Testis (tissue), 3 donors: ENCODE data around the gene TMEM19. TPM values are rescaled to one million over a fixed set of nuclear protein-coding genes. Genes with fewer than 3 reads are reported as not detected.

Experiments used
- DNase-seq: peaks from one replicate; pipeline ENCODE4 v3.0.0-alpha.2; 2019
- H3K27ac ChIP-seq, 2 donors: fragments of 200-600 bp; sonication (generic); one replicate each; pipeline ENCODE4 v1.5.1; 2019
- H3K27me3 ChIP-seq: fragments of 200-600 bp; sonication (generic); one replicate; pipeline ENCODE4 v1.5.1; 2019
- H3K36me3 ChIP-seq: fragments of 200-600 bp; sonication (generic); one replicate; pipeline ENCODE4 v1.5.1; 2017; ENCODE audit warnings: low read depth; ENCODE audit errors: missing control alignments
- H3K4me1 ChIP-seq: fragments of 200-600 bp; sonication (generic); one replicate; pipeline ENCODE4 v1.5.1; 2019
- H3K4me3 ChIP-seq, 2 donors: fragments of 200-600 bp; sonication (generic); one replicate each; pipeline ENCODE4 v1.5.1; 2017 to 2019
- H3K9me3 ChIP-seq: fragments of 200-600 bp; sonication (generic); one replicate; pipeline ENCODE4 v1.5.1; 2017
- CTCF ChIP-seq, 3 experiments: fragments of 450-650 bp in 2 of 3; fragments of 200-600 bp in 1 of 3; sonication (generic) in 1 of 3; IDR thresholded peaks; one replicate each; pipeline ENCODE4 v1.5.1; 2016 to 2019; ENCODE audit warnings: antibody characterized with exemption in 3 of 3, mild to moderate bottlenecking in 2 of 3, moderate library complexity in 1 of 3
- POLR2A ChIP-seq: fragments of 450-650 bp; IDR thresholded peaks from one replicate; pipeline ENCODE4 v1.6.1; 2017; ENCODE audit warnings: antibody characterized with exemption, mild to moderate bottlenecking, moderate library complexity
- WGBS, 2 donors: methylation state at CpG; one replicate each; pipeline ENCODE4 v1.1.5; 2018; 5-methylcytosine and 5-hydroxymethylcytosine counted together
- intact Hi-C: fragments of 100-400 bp; cut with DNase I; formaldehyde crosslinking; loops from one replicate; pipeline ENCODE4 v1.15.1; 2023; ENCODE audit warnings: low total_unique reads
- polyA plus RNA-seq: library from polyadenylated mRNA; stranded (reverse); fragments of 350-450 nt; fragmentation: Illumina TruSeq; extraction: RNeasy Lipid Tissue Mini Kit (QIAGEN cat#74804); gene quantifications from one replicate; pipeline ENCODE4 v1.2.3, GENCODE V29; 2014; ENCODE audit warnings: low read depth, low replicate concordance; ENCODE audit not compliant: insufficient read depth
- total RNA-seq, 2 donors: library from RNA; depleted of rRNA; stranded (reverse); fragments of >200 nt; gene quantifications; one replicate each; pipeline ENCODE4 v1.2.3, GENCODE V29; 2016

Gene TMEM19
- total and polyA plus RNA-seq, 3 donors from 2014 or later: 11.5 to 16.0 (median 14.9) TPM

GRCh38 chr12:71640316-71640715, 45.6 kb upstream of the TMEM19 start:
- intact Hi-C loops: no loop called here
- Histone ChIP-seq H3K36me3 (no peaks in the 10 kb centered on the region), H3K4me1 (no peaks in the 10 kb centered on the region), H3K27me3 (no peaks in the 10 kb centered on the region), H3K27ac (no peak overlapping the region), H3K9me3 (no peaks in the 10 kb centered on the region), H3K4me3 (no peak overlapping the region)
- no peak for DNase-seq
- 100% methylated on average over 2 of the region's 2 CpGs for WGBS, 2 donors
- TF ChIP-seq CTCF (IDR thresholded peaks at IDR 0.05) (no peak), POLR2A (no peak)

GRCh38 chr12:71641390-71641789, 44.5 kb upstream of the TMEM19 start:
- H3K9me3 ChIP-seq: no peaks in the 10 kb centered on the region
- TF ChIP-seq CTCF (IDR thresholded peaks at IDR 0.05) (no peak), POLR2A (no peak)
- WGBS, 2 donors: 71 to 81% methylated on average over 2 of the region's 2 CpGs
- no peaks in the 10 kb centered on the region for H3K27me3 ChIP-seq
- intact Hi-C loops: no loop called here
- H3K27ac ChIP-seq: no peak overlapping the region
- no peaks in the 10 kb centered on the region for H3K36me3 ChIP-seq
- DNase-seq: no peak
- H3K4me3 ChIP-seq: no peak overlapping the region
- H3K4me1 ChIP-seq: no peaks in the 10 kb centered on the region

GRCh38 chr12:71642264-71642663, 43.6 kb upstream of the TMEM19 start:
- Histone ChIP-seq H3K27me3 (no peaks in the 10 kb centered on the region), H3K27ac (no peak overlapping the region), H3K4me3 (no peak overlapping the region), H3K4me1 (no peaks in the 10 kb centered on the region), H3K36me3 (no peaks in the 10 kb centered on the region), H3K9me3 (no peaks in the 10 kb centered on the region)
- WGBS, 2 donors: 83% methylated on average over 2 of the region's 2 CpGs
- TF ChIP-seq POLR2A (no peak), CTCF (IDR thresholded peaks at IDR 0.05) (no peak)
- intact Hi-C loops: no loop called here
- DNase-seq: no peak

GRCh38 chr12:71645268-71645667, 40.6 kb upstream of the TMEM19 start:
- WGBS, 2 donors: 81 to 89% methylated on average over 3 of the region's 3 CpGs
- Histone ChIP-seq H3K9me3 (no peaks in the 10 kb centered on the region), H3K27ac (no peak overlapping the region), H3K4me1 (no peaks in the 10 kb centered on the region), H3K27me3 (no peaks in the 10 kb centered on the region), H3K36me3 (no peaks in the 10 kb centered on the region), H3K4me3 (no peak overlapping the region)
- no peak for DNase-seq
- intact Hi-C loops: no loop called here
- TF ChIP-seq CTCF (IDR thresholded peaks at IDR 0.05) (no peak), POLR2A (no peak)

- Histone ChIP-seq H3K27me3 (no peaks in the 10 kb centered on the region), H3K9me3 (no peaks in the 10 kb centered on the region), H3K36me3 (no peaks in the 10 kb centered on the region), H3K27ac (no peak overlapping the region), H3K4me1 (no peaks in the 10 kb centered on the region), H3K4me3 (no peak overlapping the region)
- no peak for TF ChIP-seq POLR2A
- 96 to 98% methylated on average over 3 of the region's 3 CpGs for WGBS, 2 donors
- intact Hi-C loops: no loop called here
- no peak for DNase-seq
Measured at GRCh38 chr12:71646512-71646911, 39.4 kb upstream of the TMEM19 start.
